Measurements from ENCODE around the gene PSME2.

PSME2 gene

GRCh38 chr14:24146453-24146977, at the start of gene PSME2:
TSS of gene PSME2 (minus strand) at chr14:24146610. CDS start at chr14:24146581, 29 bp downstream.
- DNase-seq (ENCODE audit: low read depth): peak; percentile 77

- DNase-seq (ENCODE audit: low read depth): peak; percentile 82
Measured at GRCh38 chr14:24195186-24196070, 49.0 kb upstream of the PSME2 start, which contains the start of gene TM9SF1. TSS of gene TM9SF1 (minus strand) at chr14:24195441. CDS start at chr14:24195019, 422 bp downstream.

- no peak for DNase-seq (ENCODE audit: low read depth)
Measured at GRCh38 chr14:24194873-24195185, 48.4 kb upstream of the PSME2 start.

DNA sequence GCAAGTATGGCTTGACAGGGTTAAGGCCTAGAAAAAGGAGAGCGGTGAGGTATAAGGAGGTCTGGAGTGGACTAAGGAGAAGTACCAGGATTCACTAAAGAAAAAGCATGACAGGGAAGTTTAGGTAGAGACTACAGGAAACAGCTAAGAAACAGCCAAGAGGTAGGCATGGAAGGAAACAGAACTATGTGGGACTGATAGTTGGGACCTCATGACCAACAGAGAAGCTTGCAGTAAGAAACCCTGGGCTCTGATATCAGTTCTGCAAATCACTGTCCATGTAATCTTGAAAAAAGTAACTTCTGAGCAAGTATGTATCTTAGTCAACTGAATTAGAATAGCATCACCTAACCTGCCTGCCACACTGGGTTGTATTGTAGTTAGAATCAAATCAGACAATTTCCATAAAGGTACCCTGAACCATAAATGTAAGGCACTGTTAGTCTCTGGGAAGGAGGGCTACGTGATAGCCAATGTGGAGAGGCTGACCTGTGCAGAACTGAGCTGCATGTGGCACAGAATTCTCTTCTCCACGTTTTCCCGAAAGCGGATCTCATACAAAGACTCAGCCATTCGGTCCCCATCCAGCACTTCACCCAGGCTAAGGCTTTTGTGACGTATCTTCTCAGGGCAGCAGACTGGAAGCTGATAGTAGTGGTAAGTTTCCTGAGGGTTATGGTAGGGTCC, 47.9 kb upstream of the PSME2 start:
- DNase-seq (ENCODE audit: low read depth): no peak

DNA sequence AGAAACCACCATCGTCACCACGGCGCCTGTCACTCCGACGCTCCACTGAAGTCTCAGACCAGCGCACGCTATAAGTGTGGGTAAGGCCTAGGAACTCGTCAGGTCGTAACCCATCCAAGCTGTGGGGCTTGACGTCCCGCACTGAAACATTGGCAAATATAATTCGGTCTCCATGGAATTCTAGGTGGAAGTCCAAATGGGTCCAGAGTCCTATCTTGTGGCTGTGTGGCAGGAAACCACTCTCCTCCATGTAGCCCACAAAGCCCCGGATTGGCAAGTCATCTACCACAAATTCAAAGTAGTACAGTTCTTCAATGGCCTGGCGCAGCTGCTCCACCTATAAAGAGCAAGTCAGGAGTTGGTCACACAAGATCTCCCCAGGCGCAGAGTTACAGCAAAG, 46.5 kb upstream of the PSME2 start:
- DNase-seq (ENCODE audit: low read depth): no peak

GRCh38 chr14:24190416-24190815, 44.0 kb upstream of the PSME2 start:
- no peak for DNase-seq (ENCODE audit: low read depth)

GRCh38 chr14:24189460-24189859, 43.0 kb upstream of the PSME2 start:
- DNase-seq (ENCODE audit: low read depth): no peak

GRCh38 chr14:24189059-24189375, 42.6 kb upstream of the PSME2 start:
- no peak for DNase-seq (ENCODE audit: low read depth)

DNA sequence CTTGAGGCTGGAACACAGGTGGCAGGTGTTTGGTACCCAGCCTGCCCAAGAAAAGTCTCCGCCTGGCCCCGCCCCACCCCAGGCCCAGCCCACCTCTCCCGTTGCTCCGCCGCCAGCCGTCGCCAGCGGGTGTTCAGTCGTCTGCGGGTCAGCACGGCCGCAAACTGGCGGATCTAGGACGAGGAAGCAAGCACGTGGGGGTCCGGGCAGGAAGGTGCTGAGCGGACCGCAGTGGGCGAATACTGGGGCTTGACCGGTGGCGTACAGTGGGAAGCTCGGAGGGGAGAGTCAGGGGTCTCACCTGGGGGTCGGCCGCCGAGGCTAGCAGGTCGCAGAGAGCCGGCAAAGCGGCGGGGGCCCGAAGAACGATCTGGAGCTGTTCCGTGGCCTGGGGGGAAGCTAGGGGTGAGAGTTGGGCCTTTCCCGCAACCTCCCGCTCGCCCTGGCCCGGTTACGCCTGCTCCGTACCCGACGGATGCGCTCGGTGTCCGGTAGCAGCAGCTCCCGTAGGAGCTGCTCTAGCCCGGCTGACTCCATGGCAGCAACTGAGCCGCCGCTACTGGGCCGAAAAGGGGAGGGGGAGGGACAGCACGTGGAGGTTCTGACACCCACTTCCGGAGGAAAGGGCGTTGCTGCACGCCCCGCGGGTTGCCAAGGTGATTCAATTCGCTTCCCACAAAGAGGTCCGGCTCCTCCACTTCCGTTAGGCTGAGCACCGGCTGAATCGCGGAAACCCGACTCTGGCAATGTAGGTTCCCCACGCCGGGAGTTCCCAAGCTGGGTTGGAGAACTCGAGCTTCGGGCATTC, 42.0 kb upstream of the PSME2 start, which contains the start of gene IPO4:
TSS of gene IPO4 (minus strand) at position 566 of the 808 bp plus-strand sequence. CDS start at position 537, 29 bp downstream.
- peak; percentile 93 for DNase-seq (ENCODE audit: low read depth)

DNA sequence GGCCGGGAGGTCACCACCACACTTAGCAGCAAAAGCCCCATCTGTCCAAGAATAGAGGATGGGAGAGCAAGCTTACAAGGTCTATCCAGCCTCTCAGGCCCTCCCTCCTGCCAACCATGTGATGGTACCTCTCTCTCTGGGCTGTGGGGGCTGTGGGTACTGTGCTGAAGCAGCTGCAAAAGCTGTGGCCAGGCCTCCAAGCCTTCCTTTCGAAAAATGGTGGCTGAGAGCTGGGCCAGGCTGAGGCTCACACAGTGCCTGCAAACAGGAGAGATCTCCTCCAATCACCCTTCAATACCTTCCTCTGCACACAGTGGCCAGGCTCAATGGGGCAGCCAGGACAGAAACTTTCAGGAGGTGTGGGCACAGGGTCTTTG, 41.1 kb upstream of the PSME2 start:
- DNase-seq (ENCODE audit: low read depth): no peak

- DNase-seq (ENCODE audit: low read depth): no peak
Measured at GRCh38 chr14:24186831-24187538, 40.6 kb upstream of the PSME2 start.

DNA sequence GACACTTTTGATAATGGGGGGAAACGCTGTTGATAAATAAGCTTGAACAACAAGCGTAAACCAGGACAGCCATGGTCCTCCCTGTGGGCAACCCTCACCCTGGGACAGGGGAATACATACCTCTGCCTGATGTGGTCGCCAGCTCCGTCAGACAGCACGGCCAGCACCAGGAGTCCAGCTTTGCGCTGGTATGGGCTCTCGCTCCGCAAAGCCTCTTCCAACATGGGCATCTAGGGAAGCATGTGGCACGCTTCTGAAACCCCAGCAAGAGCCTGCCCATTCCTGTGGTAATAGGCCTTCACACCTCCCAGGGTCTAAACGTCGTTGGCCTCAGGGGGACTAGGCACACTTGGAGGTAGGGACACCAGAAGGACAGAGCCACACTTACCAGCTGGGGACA, 39.3 kb upstream of the PSME2 start:
- no peak for DNase-seq (ENCODE audit: low read depth)

DNA sequence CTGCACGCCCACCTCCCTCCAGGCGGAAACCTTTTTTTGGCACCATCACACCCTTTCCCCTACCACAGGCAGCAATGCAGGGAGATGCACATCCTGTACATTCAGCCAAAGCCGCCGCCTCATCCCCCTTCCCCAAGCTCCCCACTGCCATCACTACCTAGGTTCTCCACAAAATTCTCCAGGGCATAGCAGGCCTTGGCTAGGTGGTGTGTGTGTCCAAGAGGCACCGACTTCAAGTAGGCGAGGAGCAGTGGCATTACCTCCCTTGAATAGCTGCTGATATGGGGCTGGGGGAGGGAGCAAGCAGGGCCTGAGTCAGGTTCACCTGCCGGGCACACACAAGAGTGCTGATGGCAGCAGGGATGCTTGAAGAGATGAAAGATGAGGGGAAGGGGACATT, 38.6 kb upstream of the PSME2 start:
- DNase-seq (ENCODE audit: low read depth): no peak

- no peak for DNase-seq (ENCODE audit: low read depth)
Measured at GRCh38 chr14:24184104-24184970, 37.9 kb upstream of the PSME2 start.

GRCh38 chr14:24183014-24183481, 36.6 kb upstream of the PSME2 start:
- DNase-seq (ENCODE audit: low read depth): no peak

DNA sequence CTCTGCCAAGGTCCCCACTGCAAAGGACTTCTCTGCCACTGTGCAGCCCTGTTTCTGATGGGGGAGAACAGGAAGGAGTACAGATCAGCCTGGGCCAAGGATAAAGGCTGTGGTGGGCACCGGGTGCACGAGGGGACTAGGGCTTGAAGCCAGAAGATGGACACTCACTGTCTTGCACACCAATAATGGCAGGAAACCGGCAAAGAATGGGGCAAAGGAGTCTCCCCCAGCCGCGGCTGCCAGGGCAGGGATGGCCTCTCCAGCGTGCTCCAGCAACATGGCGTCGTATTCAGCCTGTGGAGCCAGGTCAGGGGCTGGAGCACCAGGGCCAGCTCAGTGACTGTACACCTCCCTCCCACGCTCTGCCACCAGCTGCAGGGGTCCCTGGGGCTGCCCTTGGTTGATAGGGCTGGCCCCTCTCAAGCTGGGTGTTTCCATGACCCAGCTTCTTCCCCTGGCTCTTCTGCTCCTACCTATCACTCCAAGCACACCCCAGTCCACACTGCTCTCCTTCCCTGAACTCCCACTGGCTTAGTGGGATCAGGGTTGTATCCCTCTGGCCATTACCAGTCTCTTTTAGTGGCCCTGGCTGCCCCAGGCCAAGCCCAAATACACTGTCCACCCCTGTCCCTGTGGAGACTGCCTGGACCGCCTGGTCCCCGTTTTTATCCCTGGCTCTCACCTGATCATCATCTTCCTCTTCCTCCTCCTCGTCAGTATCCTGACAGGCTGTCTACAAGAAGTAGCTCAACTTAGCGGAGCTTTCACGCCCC, 35.9 kb upstream of the PSME2 start:
- no peak for DNase-seq (ENCODE audit: low read depth)

GRCh38 chr14:24181371-24182077, 35.1 kb upstream of the PSME2 start:
- no peak for DNase-seq (ENCODE audit: low read depth)

DNA sequence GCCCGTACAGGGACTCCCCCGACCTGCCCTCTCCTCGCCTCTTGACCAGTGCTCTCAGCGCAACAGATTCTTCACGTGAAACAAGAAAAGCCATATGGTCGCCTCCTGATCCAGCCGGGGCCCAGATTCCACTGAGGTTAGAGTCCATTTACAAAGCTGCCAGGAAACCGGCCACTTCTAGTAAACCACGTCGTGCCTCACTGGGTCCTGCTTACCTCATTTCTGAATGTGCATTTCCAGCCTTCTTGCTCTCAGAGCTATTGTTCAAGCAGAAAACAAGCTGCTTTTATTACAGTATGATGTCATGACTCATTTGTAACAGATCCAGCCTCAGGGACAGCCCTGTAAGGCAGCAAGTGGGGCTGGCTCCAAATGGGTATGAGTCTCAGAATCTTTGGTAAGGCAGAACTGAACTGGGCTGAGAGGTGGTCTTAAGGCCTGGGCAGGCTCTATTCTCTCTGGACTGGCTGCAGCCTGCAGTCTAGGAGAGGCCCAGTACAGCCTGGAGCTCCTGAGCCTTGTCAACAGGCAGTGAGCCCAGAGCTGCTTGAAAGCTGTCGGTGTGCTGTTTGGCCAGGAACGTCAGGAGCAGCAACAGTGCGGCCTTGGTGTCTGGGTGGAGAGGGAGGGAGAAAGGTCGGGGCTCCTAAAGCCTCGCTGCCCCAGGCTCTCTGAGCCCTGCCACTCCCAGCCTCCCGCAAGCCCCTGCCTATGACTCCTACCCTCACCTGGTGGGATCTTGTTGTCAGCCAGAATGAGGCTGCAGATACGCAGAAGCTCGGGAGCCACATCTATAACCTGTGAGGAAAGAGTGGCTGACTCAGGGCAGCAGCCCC, 33.8 kb upstream of the PSME2 start:
- DNase-seq (ENCODE audit: low read depth): no peak
